HG03060 (cell line): Measurements from ENCODE around the gene ING5.

ENCODE experiments used
- ATAC-seq: cut with Tn5 transposase; IDR thresholded peaks from one replicate; pipeline ENCODE4 v1.9.1; 2021; ENCODE audit warnings: low read depth, moderate number of reproducible peaks; ENCODE audit not compliant: unreplicated experiment

ING5 gene

DNA sequence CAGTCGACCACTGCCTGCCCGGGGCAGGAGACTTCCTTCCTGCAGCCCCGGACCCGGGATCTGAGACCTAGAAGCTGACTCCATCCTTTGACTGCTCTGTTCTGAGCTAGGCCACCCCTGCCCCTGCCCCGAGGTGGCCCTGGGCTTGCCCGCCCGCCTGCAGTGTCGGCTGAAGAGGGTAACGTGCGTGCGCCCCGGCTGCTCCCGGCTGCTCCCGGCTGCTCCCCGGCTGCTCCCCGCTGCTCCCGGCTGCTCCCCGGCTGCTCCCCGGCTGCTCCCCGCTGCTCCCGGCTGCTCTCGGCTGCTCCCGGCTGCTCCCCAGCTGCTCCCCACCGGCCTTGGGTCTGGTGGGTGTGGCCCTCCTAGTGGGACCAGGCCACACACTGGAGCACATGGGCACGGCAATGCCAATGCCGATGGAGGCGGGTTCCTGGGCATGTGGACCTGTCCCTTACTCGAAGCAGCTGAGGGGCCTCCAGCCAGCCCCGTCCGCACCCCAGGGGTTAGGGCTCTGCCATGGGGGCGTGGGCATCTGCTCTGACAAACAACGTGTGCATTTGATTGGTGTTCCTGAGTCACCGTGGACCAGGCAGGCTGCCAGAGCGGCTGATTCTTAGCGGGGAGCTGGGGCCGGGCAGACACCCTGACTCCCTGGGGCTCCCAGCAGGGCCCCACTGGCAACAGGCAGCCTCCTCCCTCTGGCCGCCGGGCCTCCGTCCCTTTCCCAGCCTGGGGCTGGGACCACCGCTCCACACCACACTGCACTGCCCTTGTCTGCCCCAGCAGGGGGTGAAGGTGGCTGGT, 72.8 kb downstream of the ING5 start:
- no peak for ATAC-seq

DNA sequence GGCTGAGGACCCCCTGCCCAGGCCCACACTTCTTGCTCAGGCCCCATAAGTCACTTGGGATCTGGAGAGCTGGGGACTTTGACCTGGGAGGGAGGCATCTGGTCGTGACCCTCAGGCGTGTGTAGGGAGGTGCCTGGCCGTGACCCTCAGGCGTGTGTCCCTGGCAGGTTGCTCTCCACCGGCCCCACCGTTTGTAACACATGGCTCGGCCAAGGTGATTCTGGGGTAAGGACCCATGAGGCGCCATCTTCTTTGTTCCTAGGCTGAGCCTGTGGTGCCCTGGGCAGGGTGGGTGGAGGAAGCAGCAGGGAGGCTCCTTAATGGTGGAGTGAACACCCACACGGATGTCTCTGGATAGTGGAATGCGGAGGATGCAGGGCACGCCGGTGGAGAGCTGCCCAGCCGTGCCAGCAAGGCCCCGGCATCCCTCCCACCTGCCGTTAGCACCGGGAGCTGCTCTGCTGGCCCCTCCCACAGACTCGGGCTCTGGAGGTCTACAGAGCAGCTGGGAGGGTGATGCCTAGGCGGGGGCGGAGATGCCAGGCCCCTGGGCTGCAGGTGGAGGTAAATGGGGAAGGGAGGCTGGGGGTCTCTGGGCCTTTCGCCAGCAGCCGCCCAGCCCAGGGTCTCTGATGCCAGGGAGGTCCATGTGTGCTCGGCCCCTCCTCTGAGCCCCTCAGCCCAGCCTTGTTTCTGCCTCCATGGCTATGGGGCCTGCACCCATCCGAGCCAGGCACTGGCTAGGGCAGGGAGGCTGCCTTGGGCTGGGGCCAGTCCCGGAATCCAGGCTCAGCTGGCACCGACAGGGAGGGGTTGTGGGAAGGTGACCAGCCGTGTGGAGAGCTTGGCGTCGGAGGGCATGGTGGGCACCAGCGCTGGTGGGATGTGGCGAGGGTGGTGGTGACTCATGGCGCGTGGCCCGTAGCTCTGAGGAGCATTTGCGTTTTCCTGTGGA, 73.7 kb downstream of the ING5 start:
- no peak for ATAC-seq

DNA sequence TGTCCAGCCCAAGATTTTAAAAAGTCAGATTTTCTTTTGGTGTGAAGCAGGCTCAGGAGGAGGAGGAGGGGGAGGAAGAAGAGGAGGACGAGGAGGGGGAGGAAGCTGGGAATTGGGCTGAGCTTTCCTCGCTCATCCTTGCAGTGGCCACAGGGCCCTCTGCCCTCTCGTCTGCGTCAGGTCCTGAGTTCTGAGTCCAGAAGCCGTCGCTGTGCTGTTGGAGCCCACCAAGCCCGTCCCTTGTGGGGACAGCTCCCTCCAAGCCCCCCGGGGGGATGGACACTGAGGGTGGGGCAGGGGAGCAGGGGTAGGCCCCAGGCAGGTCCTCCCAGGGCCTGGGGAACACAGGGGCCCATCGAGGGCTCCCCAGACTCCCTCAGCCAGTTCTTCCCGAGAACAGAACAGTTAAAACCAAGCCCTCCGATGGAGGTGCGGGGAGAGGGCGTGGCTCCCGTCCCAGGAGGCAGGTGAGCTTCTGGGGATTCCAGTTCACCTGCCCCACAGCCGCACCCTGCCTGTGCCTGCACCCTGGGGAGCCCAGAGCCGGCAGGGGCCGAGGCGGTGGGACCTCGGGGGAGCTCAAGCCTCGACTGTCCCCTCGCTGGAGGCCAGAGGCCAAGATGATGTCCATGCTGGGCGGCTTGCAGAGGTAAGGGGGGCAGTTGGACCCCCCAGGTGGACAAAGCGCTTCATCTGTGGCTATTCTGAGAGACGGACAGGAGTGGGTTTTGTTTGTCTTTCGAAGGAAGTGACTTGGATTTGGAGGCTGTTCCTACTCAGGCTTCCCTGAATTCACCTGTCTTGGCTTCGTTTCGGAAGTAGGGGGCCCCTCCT, 74.7 kb downstream of the ING5 start, which contains the start of gene GAL3ST2:
GAL3ST2 (plus strand) TSS at position 487 of the 834 bp plus-strand sequence; CDS start at position 621, 134 bp downstream.
- no peak for ATAC-seq

DNA sequence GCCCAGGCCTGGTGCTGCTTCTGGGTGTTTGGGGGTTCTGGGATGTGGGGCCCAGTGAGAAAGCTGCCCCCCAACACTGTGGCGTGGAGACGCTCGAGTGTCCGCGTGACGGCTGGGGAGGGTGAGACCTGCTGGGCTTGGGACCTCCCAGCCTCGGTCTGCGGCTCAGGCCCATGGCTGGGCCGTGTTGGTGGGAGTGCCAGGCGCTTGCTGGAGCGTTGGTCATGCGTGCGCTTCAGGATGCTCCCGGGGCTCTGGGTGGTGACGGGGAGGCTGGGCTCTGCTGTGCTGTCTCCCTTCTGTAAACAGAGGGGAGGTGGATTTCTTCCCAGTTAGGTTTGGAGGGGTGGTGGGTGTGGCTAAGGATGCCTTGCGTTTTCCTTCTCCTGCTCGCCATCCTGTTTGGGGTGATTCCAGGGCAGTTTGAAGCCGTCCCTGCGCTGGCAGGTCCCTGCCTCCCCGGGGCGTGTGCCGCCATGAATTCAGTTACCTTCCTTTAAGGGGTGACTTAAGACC, 75.4 kb downstream of the ING5 start:
- no peak for ATAC-seq

DNA sequence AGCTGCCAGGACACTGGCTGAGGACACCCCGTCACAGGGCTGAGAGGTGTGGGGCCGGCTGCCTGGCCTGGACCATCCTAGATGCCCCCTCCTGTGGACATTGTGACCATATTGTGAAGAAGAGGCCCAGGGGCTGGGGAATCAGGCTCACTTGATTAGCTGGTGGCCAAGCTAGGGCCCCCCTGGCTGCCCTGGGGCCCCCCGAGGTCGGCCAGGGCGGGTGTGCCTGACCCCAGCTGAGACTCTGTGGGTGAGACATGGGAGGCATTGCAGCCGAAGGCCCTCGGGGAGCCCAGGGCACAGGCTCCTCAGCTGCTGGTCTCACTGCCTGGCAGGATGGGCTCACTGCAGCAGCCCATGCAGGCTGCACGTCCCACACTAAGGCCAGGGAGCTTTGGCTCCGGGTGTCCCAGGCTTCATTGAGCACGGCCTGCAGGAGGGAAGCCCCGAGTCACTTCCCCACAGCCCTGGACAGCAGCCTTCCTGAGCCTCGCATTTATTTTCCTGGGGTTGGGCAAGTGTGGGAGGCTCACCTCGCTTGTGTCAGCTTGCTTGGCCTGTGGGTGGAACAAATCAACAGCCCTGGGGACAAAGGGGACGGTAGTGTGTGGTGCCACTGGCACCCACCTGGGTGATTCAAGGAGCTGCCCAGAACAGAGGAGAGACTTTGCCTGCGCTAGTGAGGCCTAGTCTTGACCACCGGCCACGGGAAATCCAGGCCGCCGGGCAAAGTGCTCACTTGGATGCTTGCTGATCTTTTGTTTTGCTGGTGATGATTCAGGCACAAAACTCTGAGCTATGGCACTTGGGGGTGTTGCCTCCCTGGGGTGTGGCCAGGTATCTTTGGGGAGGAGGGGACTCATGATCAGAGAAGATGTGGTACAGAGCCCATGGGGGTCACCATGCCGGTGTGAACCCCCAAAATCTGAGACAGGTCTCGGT, 76.1 kb downstream of the ING5 start:
- ATAC-seq, result no peak
